WTC11 (cell line): Measurements from ENCODE around the gene FBXW2. TPM values are rescaled to one million over a fixed set of nuclear protein-coding genes. Genes with fewer than 3 reads are reported as not detected.

Experiments
- ATF1 ChIP-seq: sonication (generic); formaldehyde crosslinking; IDR thresholded peaks from 2 replicates; pipeline ENCODE4 v1.8.1; 2023; ENCODE audit warnings: mild to moderate bottlenecking, moderate library complexity, missing genetic modification reagents
- CREB1 ChIP-seq: sonication (generic); formaldehyde crosslinking; IDR thresholded peaks from 2 replicates; pipeline ENCODE4 v1.8.0; 2023; ENCODE audit warnings: mild to moderate bottlenecking, missing genetic modification reagents
- CTCF ChIP-seq: fragments of 200-600 bp; IDR thresholded peaks from 2 replicates; pipeline ENCODE4 v1.8.0; 2022; ENCODE audit warnings: antibody characterized with exemption
- E2F5 ChIP-seq: sonication (generic); formaldehyde crosslinking; IDR thresholded peaks from 2 replicates; pipeline ENCODE4 v1.8.1; 2022; ENCODE audit warnings: mild to moderate bottlenecking, moderate library complexity, missing genetic modification reagents
- ELF4 ChIP-seq: sonication (generic); formaldehyde crosslinking; IDR thresholded peaks from 2 replicates; pipeline ENCODE4 v1.8.1; 2022; ENCODE audit warnings: low read depth, mild to moderate bottlenecking, moderate library complexity, missing genetic modification reagents
- EMX1 ChIP-seq: fragments of 250-450 bp; sonication (Bioruptor Pico); IDR thresholded peaks from 2 replicates; pipeline ENCODE4 v1.8.0; 2021; ENCODE audit warnings: mild to moderate bottlenecking
- JAZF1 ChIP-seq: fragments of 250-450 bp; sonication (Bioruptor Pico); IDR thresholded peaks from 2 replicates; pipeline ENCODE4 v1.9.0; 2021; ENCODE audit warnings: moderate library complexity, mild to moderate bottlenecking, inconsistent platforms
- JUN ChIP-seq: sonication (generic); formaldehyde crosslinking; IDR thresholded peaks from 2 replicates; pipeline ENCODE4 v1.8.0; 2023; ENCODE audit warnings: mild to moderate bottlenecking, missing genetic modification reagents
- NFYB ChIP-seq: sonication (generic); formaldehyde crosslinking; conservative IDR thresholded peaks from 2 replicates; pipeline ENCODE4 v1.8.0; 2022; ENCODE audit warnings: low read depth, missing genetic modification reagents
- NR2C2 ChIP-seq: sonication (generic); formaldehyde crosslinking; IDR thresholded peaks from 2 replicates; pipeline ENCODE4 v1.8.0; 2022; ENCODE audit warnings: mild to moderate bottlenecking, missing genetic modification reagents
- PRRX2 ChIP-seq: fragments of 250-450 bp; sonication (Bioruptor Pico); IDR thresholded peaks from 2 replicates; pipeline ENCODE4 v1.8.0; 2021; ENCODE audit warnings: mild to moderate bottlenecking
- RELA ChIP-seq: sonication (generic); formaldehyde crosslinking; IDR thresholded peaks from 2 replicates; pipeline ENCODE4 v1.8.1; 2022; ENCODE audit warnings: missing genetic modification reagents, mild to moderate bottlenecking, borderline replicate concordance
- SP1 ChIP-seq: sonication (generic); formaldehyde crosslinking; conservative IDR thresholded peaks from 2 replicates; pipeline ENCODE4 v1.8.1; 2022; ENCODE audit warnings: missing genetic modification reagents
- STAT6 ChIP-seq: sonication (generic); formaldehyde crosslinking; conservative IDR thresholded peaks from 2 replicates; pipeline ENCODE4 v1.8.1; 2023; ENCODE audit warnings: mild to moderate bottlenecking, low read depth, missing genetic modification reagents, moderate library complexity
- TEAD4 ChIP-seq: sonication (generic); formaldehyde crosslinking; IDR thresholded peaks from 2 replicates; pipeline ENCODE4 v1.8.0; 2022; ENCODE audit warnings: mild to moderate bottlenecking, missing genetic modification reagents
- ZNF138 ChIP-seq: sonication (generic); formaldehyde crosslinking; conservative IDR thresholded peaks from 2 replicates; pipeline ENCODE4 v1.8.1; 2022; ENCODE audit warnings: mild to moderate bottlenecking, moderate library complexity, missing genetic modification reagents
- ZNF396 ChIP-seq: fragments of 250-450 bp; sonication (Bioruptor Pico); IDR thresholded peaks from 2 replicates; pipeline ENCODE4 v1.8.0; 2021; ENCODE audit warnings: mild to moderate bottlenecking, moderate library complexity, borderline replicate concordance
- ZNF423 ChIP-seq: fragments of 250-450 bp; sonication (Bioruptor Pico); IDR thresholded peaks from 2 replicates; pipeline ENCODE4 v2.1.2; 2022; ENCODE audit warnings: mild to moderate bottlenecking, moderate library complexity
- ZNF532 ChIP-seq: fragments of 250-450 bp; sonication (Bioruptor Pico); IDR thresholded peaks from 2 replicates; pipeline ENCODE4 v1.9.0; 2021; ENCODE audit warnings: mild to moderate bottlenecking, borderline replicate concordance
- total RNA-seq: library from RNA; stranded (reverse); gene quantifications from 3 replicates; pipeline ENCODE4 v1.2.3, GENCODE V29; 2021
- TF ChIP-seq, protein P1 (sequence below): sonication (generic); formaldehyde crosslinking; IDR thresholded peaks from 2 replicates; pipeline ENCODE4 v1.8.0; 2022; ENCODE audit warnings: missing genetic modification reagents
- TF ChIP-seq, protein P2 (sequence below): fragments of 250-450 bp; sonication (Bioruptor Pico); conservative IDR thresholded peaks from 2 replicates; pipeline ENCODE4 v1.9.0; 2021; ENCODE audit warnings: mild to moderate bottlenecking
- TF ChIP-seq, protein P3 (sequence below): sonication (generic); formaldehyde crosslinking; IDR thresholded peaks from 2 replicates; pipeline ENCODE4 v1.8.0; 2022; ENCODE audit warnings: mild to moderate bottlenecking, missing genetic modification reagents

The FBXW2 gene
- total RNA-seq, 1 experiment from 2014 or later: 59.8 TPM

DNA sequence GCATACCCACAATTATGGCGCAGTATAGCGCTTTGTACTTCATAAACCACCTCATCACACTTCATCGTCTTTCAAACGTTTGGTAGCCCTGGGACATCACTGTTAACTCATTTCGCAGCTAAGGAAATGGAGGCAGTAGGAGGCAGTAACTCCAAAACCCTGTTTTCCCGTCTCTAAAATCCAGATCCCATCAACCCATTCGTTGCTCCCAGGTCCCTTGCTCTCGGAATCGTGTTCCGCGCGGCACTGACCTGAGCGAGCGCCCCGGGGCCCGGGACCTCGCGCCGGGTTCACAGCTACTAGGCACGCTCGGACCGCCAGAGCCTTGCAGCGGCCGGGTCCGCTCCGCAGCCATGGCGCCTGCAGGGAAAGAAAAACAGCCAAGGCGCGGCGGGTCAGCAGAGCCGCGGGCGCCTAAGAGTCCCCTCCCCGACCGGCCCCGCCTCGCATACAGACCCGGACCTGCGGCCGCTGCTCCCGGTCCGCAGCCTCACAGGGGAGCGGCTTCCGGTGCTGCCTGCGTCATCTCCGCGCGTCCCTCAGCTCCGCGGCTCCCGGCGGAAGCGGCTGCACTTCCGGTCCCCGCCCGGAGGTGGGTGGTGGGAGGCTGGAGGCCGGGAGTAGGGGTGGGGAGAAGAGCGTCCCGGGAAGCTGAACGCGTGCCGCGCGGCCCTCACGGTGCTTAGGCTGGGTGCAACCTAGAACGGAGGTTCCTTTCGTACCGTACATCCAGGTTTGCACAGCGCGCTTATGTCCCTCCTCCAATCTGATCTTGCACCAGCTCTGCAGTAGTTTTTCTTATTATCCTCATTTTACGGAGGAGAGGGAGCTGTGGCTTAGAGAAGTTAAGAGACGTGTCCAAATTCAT lies at the start of gene FBXW2 (continued):
- TF ChIP-seq ZNF532 (CRISPR knock-in tag) (no peak), CTCF (no peak), ATF1 (0 out of 2 replicates have a peak, but pooled peaks have one; percentile 51), SP1 (CRISPR knock-in tag) (peak; percentile 86), CREB1 (CRISPR knock-in tag) (peak; percentile 69; the same call in 1 of the 2 replicates), JUN (CRISPR knock-in tag) (no peak), JAZF1 (no peak), EMX1 (CRISPR knock-in tag) (0 out of 2 replicates have a peak, but pooled peaks have one; percentile 47), ZNF423 (no peak), E2F5 (peak; percentile 70; the same call in 1 of the 2 replicates), STAT6 (no peak), TEAD4 (CRISPR knock-in tag) (no peak), ELF4 (CRISPR knock-in tag) (no peak), PRRX2 (CRISPR knock-in tag) (0 out of 2 replicates have a peak, but pooled peaks have one; percentile 18), NFYB (CRISPR knock-in tag) (no peak), RELA (peak; percentile 62; the same call in 1 of the 2 replicates), NR2C2 (CRISPR knock-in tag) (no peak), ZNF138 (CRISPR knock-in tag) (no peak), ZNF396 (CRISPR knock-in tag) (no peak)
- TF ChIP-seq, protein P1, sequence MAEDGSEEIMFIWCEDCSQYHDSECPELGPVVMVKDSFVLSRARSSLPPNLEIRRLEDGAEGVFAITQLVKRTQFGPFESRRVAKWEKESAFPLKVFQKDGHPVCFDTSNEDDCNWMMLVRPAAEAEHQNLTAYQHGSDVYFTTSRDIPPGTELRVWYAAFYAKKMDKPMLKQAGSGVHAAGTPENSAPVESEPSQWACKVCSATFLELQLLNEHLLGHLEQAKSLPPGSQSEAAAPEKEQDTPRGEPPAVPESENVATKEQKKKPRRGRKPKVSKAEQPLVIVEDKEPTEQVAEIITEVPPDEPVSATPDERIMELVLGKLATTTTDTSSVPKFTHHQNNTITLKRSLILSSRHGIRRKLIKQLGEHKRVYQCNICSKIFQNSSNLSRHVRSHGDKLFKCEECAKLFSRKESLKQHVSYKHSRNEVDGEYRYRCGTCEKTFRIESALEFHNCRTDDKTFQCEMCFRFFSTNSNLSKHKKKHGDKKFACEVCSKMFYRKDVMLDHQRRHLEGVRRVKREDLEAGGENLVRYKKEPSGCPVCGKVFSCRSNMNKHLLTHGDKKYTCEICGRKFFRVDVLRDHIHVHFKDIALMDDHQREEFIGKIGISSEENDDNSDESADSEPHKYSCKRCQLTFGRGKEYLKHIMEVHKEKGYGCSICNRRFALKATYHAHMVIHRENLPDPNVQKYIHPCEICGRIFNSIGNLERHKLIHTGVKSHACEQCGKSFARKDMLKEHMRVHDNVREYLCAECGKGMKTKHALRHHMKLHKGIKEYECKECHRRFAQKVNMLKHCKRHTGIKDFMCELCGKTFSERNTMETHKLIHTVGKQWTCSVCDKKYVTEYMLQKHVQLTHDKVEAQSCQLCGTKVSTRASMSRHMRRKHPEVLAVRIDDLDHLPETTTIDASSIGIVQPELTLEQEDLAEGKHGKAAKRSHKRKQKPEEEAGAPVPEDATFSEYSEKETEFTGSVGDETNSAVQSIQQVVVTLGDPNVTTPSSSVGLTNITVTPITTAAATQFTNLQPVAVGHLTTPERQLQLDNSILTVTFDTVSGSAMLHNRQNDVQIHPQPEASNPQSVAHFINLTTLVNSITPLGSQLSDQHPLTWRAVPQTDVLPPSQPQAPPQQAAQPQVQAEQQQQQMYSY (CRISPR knock-in tag): no peak
- TF ChIP-seq, protein P2, sequence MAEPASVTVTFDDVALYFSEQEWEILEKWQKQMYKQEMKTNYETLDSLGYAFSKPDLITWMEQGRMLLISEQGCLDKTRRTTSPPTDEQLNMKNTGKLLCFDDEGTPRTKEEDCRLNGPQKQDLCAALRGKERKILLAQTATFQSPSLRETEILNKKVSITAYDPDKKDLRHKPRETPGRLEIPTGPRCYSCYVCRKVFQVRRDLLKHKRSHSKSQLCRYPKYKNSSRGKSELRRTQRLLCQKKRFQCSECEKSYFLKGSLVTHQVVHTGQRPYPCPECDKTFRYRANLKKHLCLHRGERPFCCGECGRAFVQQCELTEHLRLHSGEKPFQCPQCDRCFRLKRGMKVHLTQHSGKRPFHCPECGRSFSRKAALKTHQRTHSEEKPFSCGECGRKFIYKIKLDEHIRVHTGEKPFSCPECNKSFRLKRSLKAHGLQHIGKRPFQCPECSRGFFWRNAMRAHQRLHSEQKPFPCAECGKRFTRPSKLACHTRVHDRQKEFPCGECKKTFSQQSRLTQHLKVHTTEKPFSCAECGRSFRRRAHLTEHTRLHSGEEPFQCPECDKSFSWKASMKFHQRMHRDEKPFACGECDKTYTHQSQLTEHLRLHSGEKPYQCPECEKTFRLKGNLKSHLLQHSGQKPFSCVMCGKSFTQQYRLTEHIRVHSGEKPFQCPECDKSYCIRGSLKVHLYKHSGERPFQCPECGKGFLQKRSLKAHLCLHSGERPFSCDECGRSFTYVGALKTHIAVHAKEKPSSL: no peak
- TF ChIP-seq, protein P3, sequence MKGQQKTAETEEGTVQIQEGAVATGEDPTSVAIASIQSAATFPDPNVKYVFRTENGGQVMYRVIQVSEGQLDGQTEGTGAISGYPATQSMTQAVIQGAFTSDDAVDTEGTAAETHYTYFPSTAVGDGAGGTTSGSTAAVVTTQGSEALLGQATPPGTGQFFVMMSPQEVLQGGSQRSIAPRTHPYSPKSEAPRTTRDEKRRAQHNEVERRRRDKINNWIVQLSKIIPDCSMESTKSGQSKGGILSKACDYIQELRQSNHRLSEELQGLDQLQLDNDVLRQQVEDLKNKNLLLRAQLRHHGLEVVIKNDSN (CRISPR knock-in tag): no peak
